ENCODE results near the gene KCNC2.

DNA sequence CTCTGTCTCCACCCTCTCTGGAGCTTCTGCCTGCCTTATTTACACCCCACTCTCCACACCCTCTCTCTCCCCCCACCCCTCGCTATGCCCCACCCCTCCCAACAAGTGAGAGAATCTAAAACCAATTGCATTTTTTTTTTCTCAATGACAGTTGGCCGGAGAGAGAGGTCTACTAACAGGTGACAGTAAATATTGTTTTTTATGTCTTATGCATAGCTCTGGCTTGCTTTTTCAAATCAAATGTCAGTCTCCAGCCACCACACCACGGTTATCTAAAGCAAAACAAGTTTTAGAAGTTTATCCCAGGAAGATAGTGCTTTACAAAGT is at the start of gene KCNC2:
- no peak for TF ChIP-seq CTCF (IDR thresholded peaks at IDR 0.05)
- no peak for TF ChIP-seq POLR2AphosphoS5 (IDR thresholded peaks at IDR 0.05)
